Measurements from ENCODE around the gene PCDHGC4. TPM values are rescaled to one million over a fixed set of nuclear protein-coding genes. Genes with fewer than 3 reads are reported as not detected.

Gene PCDHGC4
- total RNA-seq, 1 donor from 2014 or later: 3.7 TPM

- Histone ChIP-seq H3K4me3 (ENCODE audit: low read length in 3 of 3) (no peak overlapping the region), H3K27ac (ENCODE audit: low read depth, low read length) (no peak overlapping the region), H3K9ac (ENCODE audit: low read depth in 1 of 3, low read length in 3 of 3) (no peak overlapping the region), H3K27me3 (ENCODE audit: control insufficient read depth in 3 of 3, insufficient read depth in 3 of 3, low read length in 3 of 3) (no peaks in the 10 kb centered on the region), H3K9me3 (ENCODE audit: control insufficient read depth in 3 of 3, low read length in 3 of 3) (no peaks in the 10 kb centered on the region), H3K4me1 (ENCODE audit: control insufficient read depth in 3 of 3, insufficient read depth in 3 of 3, low read length in 3 of 3) (peaks cover 4 to 10% (median 6%) of the 10 kb centered on the region in 3 donors), H3K36me3 (ENCODE audit: control insufficient read depth in 3 of 3, insufficient read depth in 3 of 3, low read length in 3 of 3) (peaks cover 13 to 15% (median 14%) of the 10 kb centered on the region in 3 donors)
These were observed 16.9 kb downstream of the PCDHGC4 start for GRCh38 chr5:141501761-141502160.

- Histone ChIP-seq H3K27me3 (ENCODE audit: control insufficient read depth in 3 of 3, insufficient read depth in 3 of 3, low read length in 3 of 3) (no peaks in the 10 kb centered on the region), H3K9ac (ENCODE audit: low read depth in 1 of 3, low read length in 3 of 3) (no peak overlapping the region), H3K4me3 (ENCODE audit: low read length in 3 of 3) (no peak overlapping the region), H3K4me1 (ENCODE audit: control insufficient read depth in 3 of 3, insufficient read depth in 3 of 3, low read length in 3 of 3) (peaks cover 22 to 29% (median 24%) of the 10 kb centered on the region in 3 donors), H3K27ac (ENCODE audit: low read depth, low read length) (no peak overlapping the region), H3K9me3 (ENCODE audit: control insufficient read depth in 3 of 3, low read length in 3 of 3) (no peaks in the 10 kb centered on the region), H3K36me3 (ENCODE audit: control insufficient read depth in 3 of 3, insufficient read depth in 3 of 3, low read length in 3 of 3) (peaks cover 12 to 14% (median 13%) of the 10 kb centered on the region in 3 donors)
These were observed 18.9 kb downstream of the PCDHGC4 start for GRCh38 chr5:141503681-141504080.

GRCh38 chr5:141504216-141504615, 19.4 kb downstream of the PCDHGC4 start:
- peak overlapping the region; percentile 6 for H3K27ac ChIP-seq (ENCODE audit: low read depth, low read length)
- H3K4me1 ChIP-seq (ENCODE audit: control insufficient read depth in 3 of 3, insufficient read depth in 3 of 3, low read length in 3 of 3): peaks cover 25 to 32% (median 27%) of the 10 kb centered on the region in 3 donors
- no peak overlapping the region for H3K9ac ChIP-seq (ENCODE audit: low read depth in 1 of 3, low read length in 3 of 3)
- no peak overlapping the region for H3K4me3 ChIP-seq (ENCODE audit: low read length in 3 of 3)
- H3K36me3 ChIP-seq (ENCODE audit: control insufficient read depth in 3 of 3, insufficient read depth in 3 of 3, low read length in 3 of 3): peaks cover 10 to 14% (median 11%) of the 10 kb centered on the region in 3 donors
- H3K9me3 ChIP-seq (ENCODE audit: control insufficient read depth in 3 of 3, low read length in 3 of 3): no peaks in the 10 kb centered on the region
- no peaks in the 10 kb centered on the region for H3K27me3 ChIP-seq (ENCODE audit: control insufficient read depth in 3 of 3, insufficient read depth in 3 of 3, low read length in 3 of 3)

- Histone ChIP-seq H3K36me3 (ENCODE audit: control insufficient read depth in 3 of 3, insufficient read depth in 3 of 3, low read length in 3 of 3) (peaks cover 18 to 21% (median 21%) of the 10 kb centered on the region in 3 donors), H3K9ac (ENCODE audit: low read depth in 1 of 3, low read length in 3 of 3) (peak overlapping the region in 2 of 3 donors; percentile 48 to 57), H3K27me3 (ENCODE audit: control insufficient read depth in 3 of 3, insufficient read depth in 3 of 3, low read length in 3 of 3) (no peaks in the 10 kb centered on the region), H3K4me1 (ENCODE audit: control insufficient read depth in 3 of 3, insufficient read depth in 3 of 3, low read length in 3 of 3) (peaks cover 36 to 40% (median 37%) of the 10 kb centered on the region in 3 donors), H3K4me3 (ENCODE audit: low read length in 3 of 3) (peak overlapping the region in 1 of 3 donors; percentile 24), H3K27ac (ENCODE audit: low read depth, low read length) (peak overlapping the region; percentile 75), H3K9me3 (ENCODE audit: control insufficient read depth in 3 of 3, low read length in 3 of 3) (no peaks in the 10 kb centered on the region)
These were observed 21.7 kb downstream of the PCDHGC4 start for GRCh38 chr5:141506381-141507155.

GRCh38 chr5:141507387-141508091, 22.7 kb downstream of the PCDHGC4 start:
- Histone ChIP-seq H3K4me1 (ENCODE audit: control insufficient read depth in 3 of 3, insufficient read depth in 3 of 3, low read length in 3 of 3) (peaks cover 40 to 48% (median 42%) of the 10 kb centered on the region in 3 donors), H3K9ac (ENCODE audit: low read depth in 1 of 3, low read length in 3 of 3) (peak overlapping the region; percentile 3 to 57 (median 48)), H3K4me3 (ENCODE audit: low read length in 3 of 3) (peak overlapping the region in 1 of 3 donors; percentile 38)

GRCh38 chr5:141508440-141508797, 23.6 kb downstream of the PCDHGC4 start:
- Histone ChIP-seq H3K4me3 (ENCODE audit: low read length in 3 of 3) (peak overlapping the region in 1 of 3 donors; percentile 38), H3K9ac (ENCODE audit: low read depth in 1 of 3, low read length in 3 of 3) (peak overlapping the region; percentile 3 to 50 (median 40)), H3K36me3 (ENCODE audit: control insufficient read depth in 3 of 3, insufficient read depth in 3 of 3, low read length in 3 of 3) (peaks cover 24 to 28% (median 24%) of the 10 kb centered on the region in 3 donors), H3K27me3 (ENCODE audit: control insufficient read depth in 3 of 3, insufficient read depth in 3 of 3, low read length in 3 of 3) (no peaks in the 10 kb centered on the region), H3K27ac (ENCODE audit: low read depth, low read length) (peak overlapping the region; percentile 75), H3K9me3 (ENCODE audit: control insufficient read depth in 3 of 3, low read length in 3 of 3) (no peaks in the 10 kb centered on the region), H3K4me1 (ENCODE audit: control insufficient read depth in 3 of 3, insufficient read depth in 3 of 3, low read length in 3 of 3) (peaks cover 49 to 57% (median 50%) of the 10 kb centered on the region in 3 donors)

More at GRCh38 chr5:141507387-141508091, 22.7 kb downstream of the PCDHGC4 start:
- H3K27me3 ChIP-seq (ENCODE audit: control insufficient read depth in 3 of 3, insufficient read depth in 3 of 3, low read length in 3 of 3): no peaks in the 10 kb centered on the region
- peak overlapping the region; percentile 75 for H3K27ac ChIP-seq (ENCODE audit: low read depth, low read length)
- H3K9me3 ChIP-seq (ENCODE audit: control insufficient read depth in 3 of 3, low read length in 3 of 3): no peaks in the 10 kb centered on the region
- H3K36me3 ChIP-seq (ENCODE audit: control insufficient read depth in 3 of 3, insufficient read depth in 3 of 3, low read length in 3 of 3): peaks cover 24 to 28% (median 24%) of the 10 kb centered on the region in 3 donors

GRCh38 chr5:141508798-141509611, 24.2 kb downstream of the PCDHGC4 start:
- H3K4me1 ChIP-seq (ENCODE audit: control insufficient read depth in 3 of 3, insufficient read depth in 3 of 3, low read length in 3 of 3): peaks cover 54 to 60% (median 56%) of the 10 kb centered on the region in 3 donors
- H3K27me3 ChIP-seq (ENCODE audit: control insufficient read depth in 3 of 3, insufficient read depth in 3 of 3, low read length in 3 of 3): no peaks in the 10 kb centered on the region
- H3K4me3 ChIP-seq (ENCODE audit: low read length in 3 of 3): peak overlapping the region in 2 of 3 donors; percentile 3 to 29
- no peaks in the 10 kb centered on the region for H3K9me3 ChIP-seq (ENCODE audit: control insufficient read depth in 3 of 3, low read length in 3 of 3)
- H3K36me3 ChIP-seq (ENCODE audit: control insufficient read depth in 3 of 3, insufficient read depth in 3 of 3, low read length in 3 of 3): peaks cover 21 to 28% (median 24%) of the 10 kb centered on the region in 3 donors
- H3K27ac ChIP-seq (ENCODE audit: low read depth, low read length): peak overlapping the region; percentile 75
- peak overlapping the region in 2 of 3 donors; percentile 40 to 64 for H3K9ac ChIP-seq (ENCODE audit: low read depth in 1 of 3, low read length in 3 of 3)

GRCh38 chr5:141510160-141510559, 25.3 kb downstream of the PCDHGC4 start:
- Histone ChIP-seq H3K9me3 (ENCODE audit: control insufficient read depth in 3 of 3, low read length in 3 of 3) (no peaks in the 10 kb centered on the region), H3K27ac (ENCODE audit: low read depth, low read length) (no peak overlapping the region), H3K36me3 (ENCODE audit: control insufficient read depth in 3 of 3, insufficient read depth in 3 of 3, low read length in 3 of 3) (peaks cover 21 to 25% (median 24%) of the 10 kb centered on the region in 3 donors), H3K27me3 (ENCODE audit: control insufficient read depth in 3 of 3, insufficient read depth in 3 of 3, low read length in 3 of 3) (no peaks in the 10 kb centered on the region), H3K4me3 (ENCODE audit: low read length in 3 of 3) (no peak overlapping the region), H3K4me1 (ENCODE audit: control insufficient read depth in 3 of 3, insufficient read depth in 3 of 3, low read length in 3 of 3) (peaks cover 66 to 71% (median 67%) of the 10 kb centered on the region in 3 donors), H3K9ac (ENCODE audit: low read depth in 1 of 3, low read length in 3 of 3) (peak overlapping the region in 1 of 3 donors; percentile 16)

GRCh38 chr5:141510850-141511601, 26.2 kb downstream of the PCDHGC4 start:
- Histone ChIP-seq H3K27ac (ENCODE audit: low read depth, low read length) (peak overlapping the region; percentile 96), H3K4me3 (ENCODE audit: low read length in 3 of 3) (no peak overlapping the region), H3K9ac (ENCODE audit: low read depth in 1 of 3, low read length in 3 of 3) (no peak overlapping the region), H3K27me3 (ENCODE audit: control insufficient read depth in 3 of 3, insufficient read depth in 3 of 3, low read length in 3 of 3) (no peaks in the 10 kb centered on the region), H3K36me3 (ENCODE audit: control insufficient read depth in 3 of 3, insufficient read depth in 3 of 3, low read length in 3 of 3) (peaks cover 20 to 21% (median 21%) of the 10 kb centered on the region in 3 donors), H3K4me1 (ENCODE audit: control insufficient read depth in 3 of 3, insufficient read depth in 3 of 3, low read length in 3 of 3) (peaks cover 75 to 80% (median 76%) of the 10 kb centered on the region in 3 donors), H3K9me3 (ENCODE audit: control insufficient read depth in 3 of 3, low read length in 3 of 3) (no peaks in the 10 kb centered on the region)
